Caco-2 (cell line): ENCODE data around the gene IL17RB. TPM values are rescaled to one million over a fixed set of nuclear protein-coding genes. Genes with fewer than 3 reads are reported as not detected.

Source experiments
- BruUV-seq: library from RNA; stranded (reverse); fragments of 400-500 nt; replicated peaks from 2 replicates; lab custom pipeline; 2021; lab: Mats Ljungman, UMichigan
- CTCF ChIA-PET: fragments of 300-600 bp; sonication (Branson Sonifier 250); formaldehyde crosslinking; loops from one replicate; lab custom pipeline; 2022; ENCODE audit warnings: antibody characterized with exemption; lab: Charles Lee
- POLR2A ChIA-PET: fragments of 300-600 bp; sonication (Branson Sonifier 250); formaldehyde crosslinking; loops from one replicate; lab custom pipeline; 2022; ENCODE audit warnings: antibody characterized with exemption; lab: Charles Lee
- DNase-seq, 2 experiments: peaks; one replicate each; pipeline versions ENCODE4 v3.0.0 to v3.0.0-alpha.2; 2020 to 2022
- H3K27me3 ChIP-seq: replicated peaks from 2 replicates; pipeline ENCODE4 v1.6.0; 2011; ENCODE audit warnings: low read length; ENCODE audit not compliant: control insufficient read depth, insufficient read depth
- H3K36me3 ChIP-seq: 2 replicates; pipeline ENCODE4 v1.5.1; 2011; ENCODE audit warnings: low read length; ENCODE audit not compliant: control insufficient read depth, insufficient read depth
- H3K4me1 ChIP-seq: fragments of 250-450 bp; sonication (Bioruptor Pico); 2 replicates; pipeline ENCODE4 v1.5.1; 2020; ENCODE audit warnings: mild to moderate bottlenecking
- H3K4me3 ChIP-seq: 2 replicates; pipeline ENCODE4 v1.5.1; 2011; ENCODE audit warnings: low read depth, mild to moderate bottlenecking, control low read depth, low read length
- H3K9me3 ChIP-seq: fragments of 250-450 bp; sonication (Bioruptor Pico); 2 replicates; pipeline ENCODE4 v1.5.1; 2020; ENCODE audit warnings: mild to moderate bottlenecking, moderate library complexity
- H3K27ac Mint-ChIP-seq: one replicate; pipeline ENCODE4 v1.8.0; 2022; ENCODE audit warnings: mixed read lengths; ENCODE audit not compliant: unreplicated experiment
- H3K27me3 Mint-ChIP-seq: one replicate; pipeline ENCODE4 v1.8.0; 2022; ENCODE audit warnings: mixed read lengths; ENCODE audit not compliant: insufficient read depth, unreplicated experiment
- H3K36me3 Mint-ChIP-seq: one replicate; pipeline ENCODE4 v1.8.0; 2022; ENCODE audit warnings: mild to moderate bottlenecking, mixed read lengths; ENCODE audit not compliant: insufficient read depth, unreplicated experiment
- H3K4me1 Mint-ChIP-seq: one replicate; pipeline ENCODE4 v1.8.0; 2022; ENCODE audit warnings: low read depth, mixed read lengths; ENCODE audit not compliant: unreplicated experiment
- H3K4me3 Mint-ChIP-seq: one replicate; pipeline ENCODE4 v1.8.0; 2022; ENCODE audit warnings: mild to moderate bottlenecking, moderate library complexity, mixed read lengths; ENCODE audit not compliant: unreplicated experiment
- H3K9me3 Mint-ChIP-seq: one replicate; pipeline ENCODE4 v1.8.0; 2022; ENCODE audit warnings: mixed read lengths; ENCODE audit not compliant: unreplicated experiment
- intact Hi-C: fragments of 100-400 bp; cut with micrococcal nuclease; formaldehyde crosslinking; loops from one replicate; pipeline ENCODE4 v1.10.0; 2022; ENCODE audit not compliant: unreplicated experiment
- total RNA-seq: library from RNA; stranded (reverse); gene quantifications from 2 replicates; pipeline ENCODE4 v1.2.3, GENCODE V29; 2022
- TF ChIP-seq, protein P1 (sequence below), 2 experiments: fragments of 200-600 bp in 1 of 2; IDR thresholded peaks; 1 replicate in 1 of 2; 2 replicates in 1 of 2; pipeline versions ENCODE4 v1.5.1 to v1.8.0; 2011 to 2022; ENCODE audit warnings: antibody characterized with exemption in 1 of 2, control low read depth in 1 of 2, inconsistent platforms in 1 of 2, low read depth in 1 of 2, low read length in 1 of 2, mild to moderate bottlenecking in 1 of 2, moderate library complexity in 1 of 2; ENCODE audit not compliant: insufficient read depth in 1 of 2, severe bottlenecking in 1 of 2, unreplicated experiment in 1 of 2

Gene IL17RB
- total RNA-seq, 1 experiment from 2014 or later: 27.5 TPM

GRCh38 chr3:53849916-53850315 lies 3.5 kb downstream of the IL17RB start:
- H3K36me3 ChIP-seq: peaks cover 2% of the 10 kb centered on the region; the same call in 1 of the 2 replicates
- ChIA-PET POLR2A (no interaction called here), CTCF (no interaction called here)
- Mint-ChIP-seq H3K9me3 (no peaks in the 10 kb centered on the region), H3K4me3 (no peak overlapping the region), H3K36me3 (peaks cover 13% of the 10 kb centered on the region), H3K27ac (no peak overlapping the region), H3K4me1 (peaks cover 8% of the 10 kb centered on the region), H3K27me3 (no peaks in the 10 kb centered on the region)
- no peak for DNase-seq
- no peak overlapping the region for H3K4me3 ChIP-seq
- intact Hi-C loops: loop anchor here (5.0 to 10.0 kb wide), 2 partner anchors 42 to 125 kb away; partner anchors contain the start of gene SELENOK
- TF ChIP-seq, protein P1, sequence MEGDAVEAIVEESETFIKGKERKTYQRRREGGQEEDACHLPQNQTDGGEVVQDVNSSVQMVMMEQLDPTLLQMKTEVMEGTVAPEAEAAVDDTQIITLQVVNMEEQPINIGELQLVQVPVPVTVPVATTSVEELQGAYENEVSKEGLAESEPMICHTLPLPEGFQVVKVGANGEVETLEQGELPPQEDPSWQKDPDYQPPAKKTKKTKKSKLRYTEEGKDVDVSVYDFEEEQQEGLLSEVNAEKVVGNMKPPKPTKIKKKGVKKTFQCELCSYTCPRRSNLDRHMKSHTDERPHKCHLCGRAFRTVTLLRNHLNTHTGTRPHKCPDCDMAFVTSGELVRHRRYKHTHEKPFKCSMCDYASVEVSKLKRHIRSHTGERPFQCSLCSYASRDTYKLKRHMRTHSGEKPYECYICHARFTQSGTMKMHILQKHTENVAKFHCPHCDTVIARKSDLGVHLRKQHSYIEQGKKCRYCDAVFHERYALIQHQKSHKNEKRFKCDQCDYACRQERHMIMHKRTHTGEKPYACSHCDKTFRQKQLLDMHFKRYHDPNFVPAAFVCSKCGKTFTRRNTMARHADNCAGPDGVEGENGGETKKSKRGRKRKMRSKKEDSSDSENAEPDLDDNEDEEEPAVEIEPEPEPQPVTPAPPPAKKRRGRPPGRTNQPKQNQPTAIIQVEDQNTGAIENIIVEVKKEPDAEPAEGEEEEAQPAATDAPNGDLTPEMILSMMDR (IDR thresholded peaks at IDR 0.05; ENCODE audit: insufficient read depth in 1 of 2, low read depth in 1 of 2, low read length in 1 of 2, severe bottlenecking in 1 of 2, unreplicated experiment in 1 of 2): no peak
- H3K4me1 ChIP-seq: peaks cover 6% of the 10 kb centered on the region
- BruUV-seq: no TSS peak
- no peaks in the 10 kb centered on the region for H3K9me3 ChIP-seq
- H3K27me3 ChIP-seq: no peaks in the 10 kb centered on the region

- CTCF ChIA-PET: no interaction called here
- Histone ChIP-seq H3K4me1 (no peaks in the 10 kb centered on the region), H3K4me3 (no peak overlapping the region), H3K36me3 (peaks cover 2% of the 10 kb centered on the region; the same call in 1 of the 2 replicates), H3K9me3 (no peaks in the 10 kb centered on the region), H3K27me3 (no peaks in the 10 kb centered on the region)
- H3K9me3 Mint-ChIP-seq: no peaks in the 10 kb centered on the region
- POLR2A ChIA-PET: no interaction called here
- no TSS peak for BruUV-seq
- H3K4me1 Mint-ChIP-seq: peaks cover 8% of the 10 kb centered on the region
- peaks cover 13% of the 10 kb centered on the region for H3K36me3 Mint-ChIP-seq
- DNase-seq: no peak
- H3K4me3 Mint-ChIP-seq: no peak overlapping the region
- H3K27me3 Mint-ChIP-seq: no peaks in the 10 kb centered on the region
- TF ChIP-seq, protein P1 (IDR thresholded peaks at IDR 0.05; ENCODE audit: insufficient read depth in 1 of 2, low read depth in 1 of 2, low read length in 1 of 2, severe bottlenecking in 1 of 2, unreplicated experiment in 1 of 2): no peak
- no peak overlapping the region for H3K27ac Mint-ChIP-seq
- intact Hi-C loops: no loop called here
These were observed 4.5 kb downstream of the IL17RB start for GRCh38 chr3:53850895-53851294.

DNA sequence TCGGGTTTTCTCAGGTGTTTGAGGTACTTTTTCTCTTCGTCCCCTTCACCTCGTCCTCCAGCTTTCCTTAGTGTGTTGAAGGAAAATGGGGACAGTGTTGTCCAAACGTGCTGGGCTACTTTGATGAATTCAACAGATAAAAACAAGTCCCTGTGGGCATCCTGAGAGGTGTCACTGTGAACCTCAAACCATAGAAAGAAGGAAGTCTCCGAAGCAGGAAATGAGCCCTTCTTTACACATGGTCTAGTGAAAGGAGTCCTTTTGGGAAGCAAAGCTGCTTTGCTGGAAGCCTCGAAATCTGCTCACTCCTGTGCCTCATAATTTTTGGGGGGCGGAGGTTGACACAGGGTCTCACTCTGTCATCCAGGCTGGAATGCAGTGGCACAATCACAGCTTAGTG lies 10.6 kb downstream of the IL17RB start:
- intact Hi-C loops: no loop called here
- H3K4me3 ChIP-seq: no peak overlapping the region
- H3K27me3 Mint-ChIP-seq: no peaks in the 10 kb centered on the region
- BruUV-seq: no TSS peak
- CTCF ChIA-PET: no interaction called here
- DNase-seq: no peak
- no peaks in the 10 kb centered on the region for H3K4me1 ChIP-seq
- no peaks in the 10 kb centered on the region for H3K9me3 ChIP-seq
- POLR2A ChIA-PET: no interaction called here
- peaks cover 32% of the 10 kb centered on the region for H3K36me3 Mint-ChIP-seq
- TF ChIP-seq, protein P1 (IDR thresholded peaks at IDR 0.05; ENCODE audit: insufficient read depth in 1 of 2, low read depth in 1 of 2, low read length in 1 of 2, severe bottlenecking in 1 of 2, unreplicated experiment in 1 of 2): no peak
- no peak overlapping the region for H3K27ac Mint-ChIP-seq
- no peaks in the 10 kb centered on the region for H3K27me3 ChIP-seq
- no peak overlapping the region for H3K4me3 Mint-ChIP-seq
- H3K36me3 ChIP-seq: peaks cover 2% of the 10 kb centered on the region
- no peaks in the 10 kb centered on the region for H3K9me3 Mint-ChIP-seq
- no peaks in the 10 kb centered on the region for H3K4me1 Mint-ChIP-seq
